ENCODE data around the gene RSPO3. TPM values are rescaled to one million over a fixed set of nuclear protein-coding genes. Genes with fewer than 3 reads are reported as not detected.

The RSPO3 gene
- total and polyA plus RNA-seq, 9 of the 15 experiments (the other 6 are each of a cell fraction or from before 2014, with no cell fraction given): not detected

GRCh38 chr6:127121637-127121960 lies 3.1 kb downstream of the RSPO3 start (continued):
- TF ChIP-seq XRCC4 (IDR thresholded peaks at IDR 0.05; ENCODE audit: extremely low read depth, insufficient read depth, insufficient read length): no peak

DNA sequence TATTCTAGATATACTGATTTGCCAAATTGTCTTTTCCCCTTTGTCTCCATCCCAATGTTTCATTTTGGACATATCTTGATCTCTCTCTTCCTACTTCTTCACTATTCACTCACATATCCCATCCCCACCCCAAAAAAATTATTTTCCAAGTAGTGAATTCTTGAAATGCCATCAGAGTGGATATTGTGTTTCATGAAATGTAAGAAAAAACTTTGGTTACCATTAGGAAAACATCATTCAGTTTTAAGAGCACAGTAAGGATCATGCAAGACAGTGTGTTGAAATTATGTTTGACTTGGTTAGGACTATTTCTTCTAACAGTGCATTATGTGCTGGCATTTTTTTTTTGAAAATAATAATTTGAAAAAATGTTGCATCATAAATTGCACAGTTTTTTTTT lies 5.7 kb downstream of the RSPO3 start:
- no peak for ATAC-seq
- Histone ChIP-seq H3K79me2 (ENCODE audit: control insufficient read depth, insufficient read depth, low read length) (no peaks in the 10 kb centered on the region), H3K27ac (ENCODE audit: extremely low read depth, low read depth, low read length) (no peak overlapping the region), H4K20me1 (replicated peaks; ENCODE audit: control insufficient read depth, insufficient read depth, low read length) (no peaks in the 10 kb centered on the region), H3K36me3 (ENCODE audit: control insufficient read depth, insufficient read depth, low read length) (no peaks in the 10 kb centered on the region), H2AFZ (ENCODE audit: low read depth, low read length) (no peak overlapping the region), H3K4me2 (ENCODE audit: insufficient read depth, low read length) (no peak overlapping the region), H3K27me3 (ENCODE audit: control insufficient read depth in 2 of 2, insufficient read depth in 2 of 2, low read length in 2 of 2) (peaks cover 0 to 12% of the 10 kb centered on the region in 2 experiments; a peak in 3 of 5 replicates), H3K9ac (ENCODE audit: insufficient read depth in 1 of 2, low read depth in 2 of 2, low read length in 2 of 2) (no peak overlapping the region), H3K9me3 (replicated peaks; ENCODE audit: control insufficient read depth, insufficient read depth, low read depth, low read length) (no peaks in the 10 kb centered on the region), H3K9me1 (ENCODE audit: control insufficient read depth, insufficient read depth, low read length) (no peaks in the 10 kb centered on the region), H3K4me3 (no peak overlapping the region), H3K4me1 (replicated peaks in 1 of 2; ENCODE audit: control insufficient read depth in 2 of 2, insufficient read depth in 2 of 2, low read length in 2 of 2) (peaks cover 0 to 6% of the 10 kb centered on the region in 2 experiments; a peak in 1 of 5 replicates)
- no peak for FAIRE-seq
- POLR2A ChIA-PET: no interaction called here
- CTCF ChIA-PET (ENCODE audit: low intra/inter-chr PET ratio): no interaction called here
- no peak for TF ChIP-seq CEBPG (CRISPR knock-in tag; IDR thresholded peaks at IDR 0.05)
- TF ChIP-seq CEBPG (tag; conservative IDR thresholded peaks at IDR 0.05 in 1 of 2, IDR thresholded peaks at IDR 0.05 in 1 of 2): peak in 1 of 2 experiments; percentile 33; a peak in 1 of 4 replicates
- no peak for TF ChIP-seq NR2C2 (CRISPR knock-in tag; IDR thresholded peaks at IDR 0.05)
- no peak for TF ChIP-seq NR2C2 (tag; IDR thresholded peaks at IDR 0.05)
- no peak for DNase-seq (ENCODE audit: extremely low read depth in 1 of 4, low spot score in 3 of 4)
- in situ Hi-C loops (cut with MboI): loop anchor here (25.0 kb wide), 1 partner anchor 1087 kb away; no protein-coding TSS in a partner anchor
- no TSS peak for BruUV-seq (replicated peaks)
- intact Hi-C loops (cut with micrococcal nuclease): loop anchor here (5.0 kb wide), 1 partner anchor 1092 kb away; no protein-coding TSS in a partner anchor

- ChIA-PET CTCF (ENCODE audit: low intra/inter-chr PET ratio) (no interaction called here), POLR2A (no interaction called here)
- intact Hi-C loops (cut with micrococcal nuclease): loop anchor here (5.0 kb wide), 1 partner anchor 1092 kb away; no protein-coding TSS in a partner anchor
- peaks cover 0 to 1% of the 10 kb centered on the region in 2 experiments; a peak in 1 of 5 replicates for H3K4me1 ChIP-seq (replicated peaks in 1 of 2; ENCODE audit: control insufficient read depth in 2 of 2, insufficient read depth in 2 of 2, low read length in 2 of 2)
- peaks cover 0 to 7% of the 10 kb centered on the region in 2 experiments; a peak in 2 of 5 replicates for H3K27me3 ChIP-seq (ENCODE audit: control insufficient read depth in 2 of 2, insufficient read depth in 2 of 2, low read length in 2 of 2)
- no peaks in the 10 kb centered on the region for H4K20me1 ChIP-seq (replicated peaks; ENCODE audit: control insufficient read depth, insufficient read depth, low read length)
- H3K9ac ChIP-seq (ENCODE audit: insufficient read depth in 1 of 2, low read depth in 2 of 2, low read length in 2 of 2): no peak overlapping the region
- no peaks in the 10 kb centered on the region for H3K36me3 ChIP-seq (ENCODE audit: control insufficient read depth, insufficient read depth, low read length)
- H2AFZ ChIP-seq (ENCODE audit: low read depth, low read length): no peak overlapping the region
- H3K79me2 ChIP-seq (ENCODE audit: control insufficient read depth, insufficient read depth, low read length): no peaks in the 10 kb centered on the region
- no peak for ATAC-seq
- H3K9me1 ChIP-seq (ENCODE audit: control insufficient read depth, insufficient read depth, low read length): no peaks in the 10 kb centered on the region
- FAIRE-seq: no peak
- no peak overlapping the region for H3K4me3 ChIP-seq
- BruUV-seq (replicated peaks): no TSS peak
- H3K9me3 ChIP-seq (replicated peaks; ENCODE audit: control insufficient read depth, insufficient read depth, low read depth, low read length): no peaks in the 10 kb centered on the region
- no peak overlapping the region for H3K4me2 ChIP-seq (ENCODE audit: insufficient read depth, low read length)
- in situ Hi-C loops (cut with MboI): loop anchor here (25.0 kb wide), 1 partner anchor 1087 kb away; no protein-coding TSS in a partner anchor
- no peak for DNase-seq (ENCODE audit: extremely low read depth in 1 of 4, low spot score in 3 of 4)
- H3K27ac ChIP-seq (ENCODE audit: extremely low read depth, low read depth, low read length): no peak overlapping the region
- TF ChIP-seq ARID3A (IDR thresholded peaks at IDR 0.05; ENCODE audit: borderline replicate concordance, low read depth, low read length): no peak
- TF ChIP-seq ETV5 (CRISPR knock-in tag; IDR thresholded peaks at IDR 0.05; ENCODE audit: low read depth): no peak
- TF ChIP-seq STAT5B (CRISPR knock-in tag; IDR thresholded peaks at IDR 0.05): no peak
- no peak for TF ChIP-seq HOMEZ (CRISPR knock-in tag; IDR thresholded peaks at IDR 0.05)
- no peak for TF ChIP-seq ZSCAN29 (IDR thresholded peaks at IDR 0.05)
Observed at GRCh38 chr6:127124680-127125079, 6.2 kb downstream of the RSPO3 start.

Measured in K562 (cell line).